KMS-11 (cell line): Measurements from ENCODE around the gene GRHL3.

Source experiments
- H2AFZ ChIP-seq: fragments of 200-600 bp; sonication (generic); 2 replicates; pipeline ENCODE4 v1.6.1; 2016; ENCODE audit warnings: antibody characterized with exemption, mixed run types, low read depth
- H3K27ac ChIP-seq: fragments of 200-600 bp; sonication (generic); 2 replicates; pipeline ENCODE4 v1.6.1; 2016; ENCODE audit warnings: mild to moderate bottlenecking, mixed run types
- H3K27me3 ChIP-seq: fragments of 200-600 bp; sonication (generic); 2 replicates; pipeline ENCODE4 v1.6.1; 2017; ENCODE audit warnings: mild to moderate bottlenecking, low read depth, mixed run types, moderate library complexity; ENCODE audit not compliant: insufficient read depth
- H3K36me3 ChIP-seq: fragments of 200-600 bp; sonication (generic); 2 replicates; pipeline ENCODE4 v1.6.1; 2017; ENCODE audit warnings: mild to moderate bottlenecking, mixed run types; ENCODE audit not compliant: insufficient read depth
- H3K4me1 ChIP-seq: fragments of 200-600 bp; sonication (generic); 2 replicates; pipeline ENCODE4 v1.6.1; 2016; ENCODE audit warnings: mild to moderate bottlenecking, low read depth, mixed run types; ENCODE audit not compliant: poor library complexity, severe bottlenecking
- H3K4me2 ChIP-seq: fragments of 200-600 bp; sonication (generic); 2 replicates; pipeline ENCODE4 v1.7.0; 2016; ENCODE audit warnings: mild to moderate bottlenecking, mixed run types
- H3K4me3 ChIP-seq: fragments of 200-600 bp; sonication (generic); IDR thresholded peaks from 2 replicates; pipeline ENCODE4 v1.6.1; 2017; ENCODE audit warnings: low read depth, low read length, mixed read lengths; ENCODE audit not compliant: insufficient read depth
- H3K79me2 ChIP-seq: fragments of 200-600 bp; sonication (generic); 2 replicates; pipeline ENCODE4 v1.6.1; 2016; ENCODE audit warnings: low read depth, mixed run types; ENCODE audit not compliant: insufficient read depth
- H3K9ac ChIP-seq: fragments of 200-600 bp; sonication (generic); 2 replicates; pipeline ENCODE4 v1.6.1; 2016; ENCODE audit warnings: mild to moderate bottlenecking, mixed run types
- H4K20me1 ChIP-seq: fragments of 200-600 bp; sonication (generic); 2 replicates; pipeline ENCODE4 v1.6.1; 2016; ENCODE audit warnings: mild to moderate bottlenecking, mixed run types; ENCODE audit not compliant: insufficient read depth
- TF ChIP-seq, protein P1 (sequence below): fragments of 200-600 bp; sonication (generic); conservative IDR thresholded peaks from 2 replicates; pipeline ENCODE4 v1.6.1; 2017; ENCODE audit warnings: low read depth, mild to moderate bottlenecking, antibody characterized with exemption, low read length, moderate library complexity, mixed read lengths

Gene GRHL3

DNA sequence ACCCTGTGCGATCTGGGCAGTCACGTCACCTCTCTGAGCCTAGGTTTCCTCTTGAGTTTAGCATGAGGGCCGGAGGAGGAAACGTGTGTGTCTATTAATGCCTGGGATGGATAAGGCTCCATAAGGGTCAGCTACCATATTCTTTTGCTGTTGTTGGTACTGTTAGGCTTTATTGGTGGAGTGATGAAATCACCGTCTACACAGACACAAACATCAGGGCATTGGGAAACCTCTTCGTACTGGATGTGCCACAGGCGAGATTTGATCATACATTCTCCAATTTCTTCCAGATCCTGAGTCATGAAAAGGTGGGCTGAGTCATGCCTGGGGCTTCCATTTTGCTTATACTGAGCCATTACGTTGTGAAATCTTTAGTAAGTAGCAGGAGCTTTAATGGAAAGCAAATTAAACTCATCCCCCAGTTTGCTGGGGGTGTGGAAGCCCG is 24.9 kb upstream of the GRHL3 start:
- Histone ChIP-seq H3K27ac (no peak overlapping the region), H3K36me3 (no peaks in the 10 kb centered on the region), H4K20me1 (no peaks in the 10 kb centered on the region), H3K9ac (no peak overlapping the region), H3K27me3 (no peaks in the 10 kb centered on the region), H3K4me1 (no peaks in the 10 kb centered on the region), H3K79me2 (no peaks in the 10 kb centered on the region), H3K4me3 (no peak overlapping the region), H3K4me2 (no peak overlapping the region), H2AFZ (no peak overlapping the region)
- TF ChIP-seq, protein P1, sequence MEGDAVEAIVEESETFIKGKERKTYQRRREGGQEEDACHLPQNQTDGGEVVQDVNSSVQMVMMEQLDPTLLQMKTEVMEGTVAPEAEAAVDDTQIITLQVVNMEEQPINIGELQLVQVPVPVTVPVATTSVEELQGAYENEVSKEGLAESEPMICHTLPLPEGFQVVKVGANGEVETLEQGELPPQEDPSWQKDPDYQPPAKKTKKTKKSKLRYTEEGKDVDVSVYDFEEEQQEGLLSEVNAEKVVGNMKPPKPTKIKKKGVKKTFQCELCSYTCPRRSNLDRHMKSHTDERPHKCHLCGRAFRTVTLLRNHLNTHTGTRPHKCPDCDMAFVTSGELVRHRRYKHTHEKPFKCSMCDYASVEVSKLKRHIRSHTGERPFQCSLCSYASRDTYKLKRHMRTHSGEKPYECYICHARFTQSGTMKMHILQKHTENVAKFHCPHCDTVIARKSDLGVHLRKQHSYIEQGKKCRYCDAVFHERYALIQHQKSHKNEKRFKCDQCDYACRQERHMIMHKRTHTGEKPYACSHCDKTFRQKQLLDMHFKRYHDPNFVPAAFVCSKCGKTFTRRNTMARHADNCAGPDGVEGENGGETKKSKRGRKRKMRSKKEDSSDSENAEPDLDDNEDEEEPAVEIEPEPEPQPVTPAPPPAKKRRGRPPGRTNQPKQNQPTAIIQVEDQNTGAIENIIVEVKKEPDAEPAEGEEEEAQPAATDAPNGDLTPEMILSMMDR: no peak

DNA sequence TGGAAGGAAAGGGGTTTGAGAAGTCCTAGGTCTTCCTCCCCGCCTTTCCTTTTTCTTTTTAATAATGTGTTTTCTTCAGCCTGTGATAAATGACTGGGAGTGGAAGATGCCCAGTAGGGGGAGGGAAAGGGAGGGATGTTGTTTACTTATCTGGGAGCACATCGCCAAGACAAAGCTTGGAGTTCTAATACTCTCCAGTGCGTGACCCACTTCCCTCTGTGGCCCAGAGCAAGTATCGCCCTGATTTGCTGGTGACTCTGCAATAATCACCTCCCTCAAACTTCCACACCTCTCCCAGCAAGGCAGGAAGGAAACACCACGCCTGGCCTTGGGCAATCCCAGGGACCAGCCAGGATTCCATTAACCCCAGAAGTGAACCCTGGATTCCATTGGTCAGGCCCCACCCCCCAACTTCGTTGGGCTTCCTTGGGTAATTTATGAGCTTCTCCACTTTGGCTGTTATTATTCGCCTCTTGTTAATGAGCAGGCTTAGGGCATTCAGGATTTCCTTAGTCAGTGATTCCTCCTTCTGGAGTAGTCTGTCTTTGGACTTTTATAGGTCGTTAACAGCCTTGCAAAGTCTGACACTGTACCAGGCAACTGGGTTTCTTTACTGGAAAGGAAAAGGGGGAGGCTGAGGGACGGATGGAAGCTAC is 24.3 kb upstream of the GRHL3 start:
- no peak overlapping the region for H2AFZ ChIP-seq
- no peaks in the 10 kb centered on the region for H4K20me1 ChIP-seq
- H3K4me1 ChIP-seq: no peaks in the 10 kb centered on the region
- no peaks in the 10 kb centered on the region for H3K79me2 ChIP-seq
- TF ChIP-seq, protein P1: no peak
- H3K4me3 ChIP-seq: no peak overlapping the region
- H3K27me3 ChIP-seq: no peaks in the 10 kb centered on the region
- no peaks in the 10 kb centered on the region for H3K36me3 ChIP-seq
- no peak overlapping the region for H3K27ac ChIP-seq
- no peak overlapping the region for H3K9ac ChIP-seq
- no peak overlapping the region for H3K4me2 ChIP-seq

DNA sequence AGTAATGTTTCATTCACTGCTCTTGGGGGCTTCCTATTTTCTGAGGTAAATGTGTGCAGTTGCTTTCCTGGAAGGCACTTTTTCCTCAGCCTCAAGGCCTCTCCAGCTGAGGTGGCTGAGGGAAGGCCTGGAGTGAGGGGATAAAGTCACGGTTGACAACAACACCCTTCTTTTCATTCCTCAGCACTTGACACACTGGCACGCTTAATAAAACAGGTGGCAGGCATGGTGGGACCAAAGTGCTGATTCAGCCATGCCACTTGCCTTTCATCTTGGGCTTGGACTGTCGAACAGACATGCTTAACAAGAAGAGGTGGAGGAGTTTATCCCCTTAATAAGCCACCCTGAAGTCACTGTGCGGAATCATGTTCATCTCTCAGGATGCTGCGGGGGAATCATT is 23.6 kb upstream of the GRHL3 start:
- Histone ChIP-seq H3K4me2 (no peak overlapping the region), H3K4me1 (no peaks in the 10 kb centered on the region), H3K36me3 (no peaks in the 10 kb centered on the region), H3K9ac (no peak overlapping the region), H3K79me2 (no peaks in the 10 kb centered on the region), H2AFZ (no peak overlapping the region), H3K4me3 (no peak overlapping the region), H4K20me1 (no peaks in the 10 kb centered on the region), H3K27ac (no peak overlapping the region), H3K27me3 (no peaks in the 10 kb centered on the region)
- TF ChIP-seq, protein P1: no peak

DNA sequence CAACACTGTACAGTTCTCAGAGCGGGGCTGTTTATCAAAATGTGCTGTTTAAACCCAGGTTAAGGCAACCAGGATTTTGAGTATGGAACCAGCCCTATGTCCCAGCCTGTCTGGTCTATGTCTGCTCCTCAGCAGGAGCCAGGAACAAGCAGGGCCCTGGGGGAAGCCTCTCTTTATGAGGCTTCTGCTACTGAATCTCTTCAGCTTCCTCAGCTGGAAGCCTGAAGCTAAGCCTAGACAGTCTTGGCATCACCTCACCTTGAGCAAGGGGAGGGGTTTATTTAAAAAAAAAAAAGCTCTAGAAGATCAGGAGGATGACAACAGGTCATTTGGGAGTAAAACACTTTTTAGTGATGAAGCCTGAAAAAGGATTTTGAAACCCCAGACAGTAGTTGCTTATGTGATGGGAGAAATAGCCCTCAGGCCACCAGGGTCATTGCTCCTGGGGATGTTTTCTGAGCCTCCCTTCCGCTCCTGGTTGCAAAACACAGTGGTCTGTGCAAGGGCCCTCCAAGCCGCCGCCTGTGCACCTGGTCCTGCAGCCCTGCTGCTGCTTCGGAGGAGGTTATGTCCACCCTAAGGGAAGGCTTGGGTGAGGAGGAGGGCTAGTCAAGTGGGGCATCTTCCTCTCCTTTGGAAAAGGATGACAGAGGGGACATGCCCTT is 21.8 kb upstream of the GRHL3 start:
- Histone ChIP-seq H2AFZ (no peak overlapping the region), H3K4me3 (no peak overlapping the region), H3K27me3 (no peaks in the 10 kb centered on the region), H3K79me2 (no peaks in the 10 kb centered on the region), H3K4me2 (no peak overlapping the region), H3K27ac (no peak overlapping the region), H3K36me3 (no peaks in the 10 kb centered on the region), H3K4me1 (no peaks in the 10 kb centered on the region), H3K9ac (no peak overlapping the region), H4K20me1 (no peaks in the 10 kb centered on the region)
- TF ChIP-seq, protein P1: no peak
